HCT116 (cell line): ENCODE measurements around the gene STIM2. TPM values are rescaled to one million over a fixed set of nuclear protein-coding genes. Genes with fewer than 3 reads are reported as not detected.
"Not testable (repeated sequence)": the region's sequence is repeated elsewhere in the genome, so short reads cannot be mapped to it uniquely, and the experiment has no call there.

Source experiments
- ATAC-seq: fragments of 200-7000 bp; cut with Tn5 transposase; 2 replicates; pipeline ENCODE4 v1.9.1; 2020; ENCODE audit warnings: mild to moderate bottlenecking, moderate library complexity
- BruUV-seq: library from RNA; stranded (reverse); fragments of 400-500 nt; replicated peaks from 2 replicates; lab custom pipeline; 2021; lab: Mats Ljungman, UMichigan
- CTCF ChIA-PET: fragments of 300-600 bp; sonication (Branson Sonifier 250); formaldehyde crosslinking; loops from one replicate; lab custom pipeline; 2021; ENCODE audit warnings: antibody characterized with exemption; lab: Charles Lee
- POLR2A ChIA-PET: fragments of 300-600, 350-600 bp; sonication (Branson Sonifier 250); formaldehyde crosslinking; loops from one replicate; lab custom pipeline; 2021; ENCODE audit warnings: antibody characterized with exemption; lab: Charles Lee
- RAD21 ChIA-PET, 2 experiments: fragments of 300-600 bp; sonication (Branson Sonifier 250); formaldehyde crosslinking; loops; one replicate each; lab custom pipeline; 2023; ENCODE audit warnings: low total read pairs in 2 of 2; ENCODE audit not compliant: uncharacterized antibody in 2 of 2, unreplicated experiment in 2 of 2, low non-redundant PET in 1 of 2; lab: Charles Lee
- DNase-seq: peaks from one replicate; pipeline ENCODE4 v3.0.0-alpha.2; 2010; ENCODE audit warnings: low read depth, low spot score
- H2AFZ ChIP-seq: fragments of 200-600 bp; shearing (Covaris generic), sonication (generic); 2 replicates; pipeline ENCODE4 v1.6.1; 2017; ENCODE audit warnings: low read depth, mixed run types, mixed read lengths, antibody characterized with exemption, low read length; ENCODE audit not compliant: poor library complexity, severe bottlenecking
- H3K27ac ChIP-seq: 2 replicates; pipeline ENCODE4 v1.5.1; 2012; ENCODE audit warnings: low read depth, low read length
- H3K27me3 ChIP-seq: fragments of 200-600 bp; sonication (generic); 2 replicates; pipeline ENCODE4 v1.6.1; 2016; ENCODE audit warnings: mixed run types, low read length, mixed read lengths; ENCODE audit not compliant: insufficient read depth
- H3K36me3 ChIP-seq, 2 experiments: fragments of 200-500 bp in 1 of 2; fragments of 200-600 bp in 1 of 2; sonication (Bioruptor generic) in 1 of 2; sonication (generic) in 1 of 2; 2 replicates each; pipeline versions ENCODE4 v1.5.1 to v1.6.1; 2014 to 2016; ENCODE audit warnings: low read length in 2 of 2, inconsistent platforms in 1 of 2, mixed read lengths in 1 of 2, mixed run types in 1 of 2; ENCODE audit not compliant: insufficient read depth in 2 of 2, control insufficient read depth in 1 of 2
- H3K4me1 ChIP-seq, 2 experiments: fragments of 200-600 bp in 1 of 2; sonication (generic) in 1 of 2; 2 replicates each; pipeline versions ENCODE4 v1.5.1 to v1.6.1; 2012 to 2017; ENCODE audit warnings: low read length in 2 of 2, inconsistent platforms in 1 of 2, mild to moderate bottlenecking in 1 of 2, mixed read lengths in 1 of 2, mixed run types in 1 of 2, moderate library complexity in 1 of 2; ENCODE audit not compliant: insufficient read depth in 2 of 2, control insufficient read depth in 1 of 2
- H3K4me2 ChIP-seq: fragments of 200-600 bp; sonication (generic); 2 replicates; pipeline ENCODE4 v1.6.1; 2017; ENCODE audit warnings: mixed run types, low read length, mixed read lengths
- H3K4me3 ChIP-seq, 2 experiments: fragments of 200-600 bp in 1 of 2; sonication (generic) in 1 of 2; replicated peaks in 1 of 2; 2 replicates each; pipeline ENCODE4 v1.5.1; 2011 to 2016; ENCODE audit warnings: low read length in 2 of 2, control low read depth in 1 of 2, low read depth in 1 of 2, mild to moderate bottlenecking in 1 of 2, mixed read lengths in 1 of 2, mixed run types in 1 of 2
- H3K79me2 ChIP-seq: fragments of 200-600 bp; sonication (generic); 2 replicates; pipeline ENCODE4 v1.6.1; 2017; ENCODE audit warnings: mild to moderate bottlenecking, mixed run types, low read length, moderate library complexity, mixed read lengths; ENCODE audit not compliant: insufficient read depth
- H3K9ac ChIP-seq: fragments of 200-600 bp; sonication (generic); 2 replicates; pipeline ENCODE4 v1.6.1; 2016; ENCODE audit warnings: low read length, mixed read lengths
- H3K9me2 ChIP-seq: fragments of 200-600 bp; sonication (generic), shearing (Covaris generic); 2 replicates; pipeline ENCODE4 v1.6.1; 2017; ENCODE audit warnings: mixed run types, mild to moderate bottlenecking, moderate library complexity; ENCODE audit not compliant: insufficient read depth
- H3K9me3 ChIP-seq, 2 experiments: fragments of 200-500 bp in 1 of 2; fragments of 200-600 bp in 1 of 2; sonication (Bioruptor generic) in 1 of 2; sonication (generic) in 1 of 2; 2 replicates each; pipeline ENCODE4 v1.6.1; 2014 to 2017; ENCODE audit warnings: low read length in 2 of 2, mixed read lengths in 2 of 2, inconsistent platforms in 1 of 2, low read depth in 1 of 2, mild to moderate bottlenecking in 1 of 2, mixed run types in 1 of 2, moderate library complexity in 1 of 2; ENCODE audit not compliant: control insufficient read depth in 1 of 2, insufficient read depth in 1 of 2
- H4K20me1 ChIP-seq: fragments of 200-600 bp; sonication (generic), shearing (Covaris generic); 2 replicates; pipeline ENCODE4 v1.6.1; 2017; ENCODE audit warnings: mixed run types, mild to moderate bottlenecking, moderate library complexity; ENCODE audit not compliant: insufficient read depth
- CBX3 ChIP-seq: IDR thresholded peaks from 2 replicates; pipeline ENCODE4 v1.6.1; 2012; ENCODE audit warnings: low read depth
- CEBPB ChIP-seq: IDR thresholded peaks from 2 replicates; pipeline ENCODE4 v1.6.1; 2012; ENCODE audit warnings: low read depth
- EGR1 ChIP-seq: IDR thresholded peaks from 2 replicates; pipeline ENCODE4 v1.6.1; 2012; ENCODE audit warnings: low read depth
- EZH2 ChIP-seq: fragments of 200-600 bp; sonication (generic); IDR thresholded peaks from 2 replicates; pipeline ENCODE4 v1.6.1; 2017; ENCODE audit warnings: antibody characterized with exemption, mixed run types
- FOSL1 ChIP-seq: IDR thresholded peaks from 2 replicates; pipeline ENCODE4 v1.6.1; 2012; ENCODE audit warnings: low read depth
- JUND ChIP-seq: IDR thresholded peaks from 2 replicates; pipeline ENCODE4 v1.6.1; 2012
- POLR2A ChIP-seq: IDR thresholded peaks from 2 replicates; pipeline ENCODE4 v1.7.0; 2011; ENCODE audit warnings: borderline replicate concordance; ENCODE audit not compliant: insufficient read depth, insufficient read length; ENCODE audit errors: extremely low read depth
- RAD21 ChIP-seq: IDR thresholded peaks from 2 replicates; pipeline ENCODE4 v1.6.1; 2012; ENCODE audit warnings: low read depth, mild to moderate bottlenecking
- SIN3A ChIP-seq: IDR thresholded peaks from 2 replicates; pipeline ENCODE4 v1.6.1; 2012; ENCODE audit warnings: low read depth
- SP1 ChIP-seq: IDR thresholded peaks from 2 replicates; pipeline ENCODE4 v1.6.1; 2012; ENCODE audit warnings: low read depth
- SRF ChIP-seq: IDR thresholded peaks from 2 replicates; pipeline ENCODE4 v1.6.1; 2012; ENCODE audit warnings: low read depth
- TCF7L2 ChIP-seq: IDR thresholded peaks from 2 replicates; pipeline ENCODE4 v1.7.0; 2011; ENCODE audit warnings: borderline replicate concordance, inconsistent platforms; ENCODE audit not compliant: insufficient read depth, insufficient read length; ENCODE audit errors: extremely low read depth
- YY1 ChIP-seq: IDR thresholded peaks from 2 replicates; pipeline ENCODE4 v1.6.1; 2011; ENCODE audit warnings: low read length, low read depth, moderate library complexity, mild to moderate bottlenecking; ENCODE audit not compliant: insufficient replicate concordance; ENCODE audit errors: extremely low read depth
- ZBTB33 ChIP-seq: IDR thresholded peaks from 2 replicates; pipeline ENCODE4 v1.6.1; 2011; ENCODE audit warnings: mild to moderate bottlenecking, low read length, moderate library complexity; ENCODE audit not compliant: insufficient replicate concordance; ENCODE audit errors: extremely low read depth
- ZFX ChIP-seq: fragments of 450-650 bp; IDR thresholded peaks from 2 replicates; pipeline ENCODE4 v1.6.1; 2017
- ZNF274 ChIP-seq: fragments of 200-500 bp; sonication (Bioruptor generic); IDR thresholded peaks from 2 replicates; pipeline ENCODE4 v1.6.1; 2014; ENCODE audit warnings: mild to moderate bottlenecking, low read depth, low read length, inconsistent platforms
- intact Hi-C: fragments of 100-400 bp; cut with micrococcal nuclease; formaldehyde crosslinking; loops from 2 replicates; pipeline ENCODE4 v1.10.0; 2022
- total RNA-seq: library from RNA; stranded (reverse); gene quantifications from one replicate; pipeline ENCODE4 v1.2.1, GENCODE V29; 2021; ENCODE audit not compliant: unreplicated experiment
- TF ChIP-seq, protein P1 (sequence below): IDR thresholded peaks from 2 replicates; pipeline ENCODE4 v1.6.1; 2012
- TF ChIP-seq, protein P2 (sequence below): IDR thresholded peaks from 2 replicates; pipeline ENCODE4 v1.6.1; 2012

Gene STIM2
- total RNA-seq, 1 experiment from 2014 or later: 65.9 TPM

GRCh38 chr4:26822974-26823373 is 37.7 kb upstream of the STIM2 start:
- H2AFZ ChIP-seq, H3K36me3 ChIP-seq, CTCF ChIA-PET, H3K27ac ChIP-seq, H3K79me2 ChIP-seq, H3K9me3 ChIP-seq, H3K9ac ChIP-seq, BruUV-seq, H3K4me2 ChIP-seq, POLR2A ChIA-PET, RAD21 ChIA-PET, H3K4me1 ChIP-seq, intact Hi-C loops, DNase-seq, H4K20me1 ChIP-seq, H3K27me3 ChIP-seq, H3K9me2 ChIP-seq, ATAC-seq, H3K4me3 ChIP-seq: not testable (repeated sequence)

- Histone ChIP-seq H3K27ac (no peak overlapping the region), H2AFZ (no peak overlapping the region), H3K4me2 (no peak overlapping the region), H3K79me2 (no peaks in the 10 kb centered on the region), H3K4me3 (no peak overlapping the region), H3K9me2 (no peaks in the 10 kb centered on the region), H3K4me1 (peaks cover 0 to 7% of the 10 kb centered on the region in 2 experiments; a peak in 1 of 4 replicates), H3K27me3 (no peaks in the 10 kb centered on the region), H3K9ac (no peak overlapping the region), H4K20me1 (no peaks in the 10 kb centered on the region), H3K36me3 (no peaks in the 10 kb centered on the region), H3K9me3 (no peaks in the 10 kb centered on the region)
- ChIA-PET RAD21 (no interaction called here), CTCF (no interaction called here), POLR2A (no interaction called here)
- intact Hi-C loops: no loop called here
- ATAC-seq: no peak
- no peak for DNase-seq
- TF ChIP-seq, protein P1, sequence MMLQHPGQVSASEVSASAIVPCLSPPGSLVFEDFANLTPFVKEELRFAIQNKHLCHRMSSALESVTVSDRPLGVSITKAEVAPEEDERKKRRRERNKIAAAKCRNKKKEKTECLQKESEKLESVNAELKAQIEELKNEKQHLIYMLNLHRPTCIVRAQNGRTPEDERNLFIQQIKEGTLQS: no peak
- no peak for TF ChIP-seq JUND
- no peak for TF ChIP-seq SIN3A
- no peak for TF ChIP-seq POLR2A
- TF ChIP-seq, protein P2, sequence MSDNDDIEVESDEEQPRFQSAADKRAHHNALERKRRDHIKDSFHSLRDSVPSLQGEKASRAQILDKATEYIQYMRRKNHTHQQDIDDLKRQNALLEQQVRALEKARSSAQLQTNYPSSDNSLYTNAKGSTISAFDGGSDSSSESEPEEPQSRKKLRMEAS: no peak
- TF ChIP-seq SRF: no peak
- no peak for TF ChIP-seq TCF7L2
- no peak for TF ChIP-seq FOSL1
- TF ChIP-seq CEBPB: no peak
- TF ChIP-seq CBX3: no peak
- TF ChIP-seq YY1: no peak
- TF ChIP-seq SP1: no peak
- TF ChIP-seq EGR1: no peak
- TF ChIP-seq EZH2: no peak
- no peak for TF ChIP-seq ZNF274
- TF ChIP-seq RAD21: no peak
- TF ChIP-seq ZFX: no peak
- TF ChIP-seq ZBTB33: no peak
- no TSS peak for BruUV-seq
These were observed 37.1 kb upstream of the STIM2 start for GRCh38 chr4:26823583-26823982.
